Measurements from ENCODE around the gene UBAC2.
A peak's percentile ranks its signal among the peaks of the same experiment; 100 is the strongest.
"Not testable (repeated sequence)": the region's sequence is repeated elsewhere in the genome, so short reads cannot be mapped to it uniquely, and the experiment has no call there.

The UBAC2 gene

DNA sequence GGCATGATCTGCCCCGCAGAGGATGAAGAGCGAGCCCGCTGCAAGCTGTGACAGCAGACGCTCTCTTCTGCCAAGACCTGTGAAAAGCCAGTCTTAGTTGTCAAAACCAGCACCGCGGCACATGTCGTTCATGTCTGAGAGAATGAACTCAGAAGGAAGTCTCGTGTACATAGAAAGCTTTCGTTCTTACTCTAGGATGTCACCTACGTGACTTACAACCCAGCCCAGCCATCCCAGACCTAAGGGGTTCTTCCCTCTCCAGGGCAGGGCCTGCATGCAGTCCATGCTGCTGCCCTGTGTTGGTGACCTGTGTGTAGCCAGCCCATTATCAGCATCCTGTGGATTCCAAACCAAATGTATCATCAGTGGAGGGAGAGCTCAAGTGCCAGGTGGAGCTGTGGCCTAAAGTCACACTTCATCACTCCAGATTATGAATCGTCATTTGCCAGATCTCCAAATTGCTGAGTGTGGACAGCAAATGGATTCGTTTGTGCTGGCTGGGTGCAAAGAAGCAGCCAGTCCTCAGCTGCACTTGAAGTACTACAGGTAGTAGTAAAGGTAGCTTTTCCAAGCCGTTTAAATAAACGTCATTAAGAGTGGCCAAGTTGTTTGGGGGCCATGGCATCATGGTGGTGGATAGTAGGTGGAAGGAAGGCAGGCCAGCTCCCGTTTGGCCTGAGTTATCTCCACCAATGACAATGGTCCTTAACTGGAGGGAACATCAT, 180.4 kb downstream of the UBAC2 start:
- DNase-seq (ENCODE audit: low spot score), result peak; percentile 72

GRCh38 chr13:99381766-99382165, 181.1 kb downstream of the UBAC2 start:
- DNase-seq (ENCODE audit: low spot score), result no peak

DNA sequence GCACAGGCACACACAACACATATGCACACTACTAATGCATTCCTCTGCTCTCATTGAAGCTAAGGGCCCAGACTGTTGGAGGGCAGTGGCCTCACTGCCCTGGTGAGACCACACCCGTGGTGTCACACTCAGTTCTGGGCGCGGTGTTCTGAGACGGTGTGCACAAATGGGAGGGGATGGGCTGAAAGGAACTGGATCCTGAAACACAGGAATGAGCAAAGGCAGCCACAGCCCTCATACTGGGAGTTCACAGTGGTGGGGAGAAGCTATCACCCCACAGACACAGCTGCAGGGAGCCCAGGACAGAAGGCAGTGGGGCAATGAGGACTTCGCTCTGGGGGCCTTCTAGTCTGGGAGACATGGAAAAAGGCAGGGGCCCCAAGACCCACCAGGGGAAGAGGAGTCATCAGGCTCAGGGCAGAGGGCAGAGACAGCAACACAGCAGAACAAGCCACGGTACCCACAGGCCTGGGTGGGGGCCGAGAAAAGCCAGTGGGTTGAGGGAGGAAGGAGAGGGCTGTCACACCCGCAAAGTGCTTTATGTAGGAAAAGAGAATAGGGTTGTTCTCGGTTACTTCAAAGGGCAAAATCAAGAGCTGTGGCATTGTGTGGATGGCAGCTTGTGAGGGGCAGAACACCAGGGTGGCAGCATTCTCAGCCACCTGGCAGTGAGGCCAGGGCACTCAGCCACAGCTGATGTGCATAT, 181.9 kb downstream of the UBAC2 start:
- no peak for DNase-seq (ENCODE audit: low spot score)

- DNase-seq (ENCODE audit: low spot score), result no peak
Measured at GRCh38 chr13:99383511-99383921, 182.9 kb downstream of the UBAC2 start.

DNA sequence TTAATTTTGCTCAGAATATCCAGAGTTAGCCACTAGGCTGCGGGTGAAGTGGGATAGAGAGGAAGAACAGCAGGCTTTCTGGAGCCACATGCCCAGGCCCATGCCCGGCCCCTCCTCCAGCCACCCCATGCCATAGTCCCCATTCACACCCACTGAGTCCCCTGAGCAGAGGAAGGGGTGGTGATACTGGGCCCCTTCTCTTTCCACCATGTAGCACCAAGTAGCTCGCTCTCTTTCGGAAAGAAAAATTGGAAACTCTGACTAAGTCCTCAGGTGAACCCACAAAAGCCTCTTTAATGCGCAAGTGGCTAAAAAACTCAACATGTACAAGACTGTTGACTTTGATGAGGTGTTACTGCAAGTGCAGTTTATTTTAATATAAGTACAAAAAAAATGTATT, 183.3 kb downstream of the UBAC2 start:
- no peak for DNase-seq (ENCODE audit: low spot score)

DNA sequence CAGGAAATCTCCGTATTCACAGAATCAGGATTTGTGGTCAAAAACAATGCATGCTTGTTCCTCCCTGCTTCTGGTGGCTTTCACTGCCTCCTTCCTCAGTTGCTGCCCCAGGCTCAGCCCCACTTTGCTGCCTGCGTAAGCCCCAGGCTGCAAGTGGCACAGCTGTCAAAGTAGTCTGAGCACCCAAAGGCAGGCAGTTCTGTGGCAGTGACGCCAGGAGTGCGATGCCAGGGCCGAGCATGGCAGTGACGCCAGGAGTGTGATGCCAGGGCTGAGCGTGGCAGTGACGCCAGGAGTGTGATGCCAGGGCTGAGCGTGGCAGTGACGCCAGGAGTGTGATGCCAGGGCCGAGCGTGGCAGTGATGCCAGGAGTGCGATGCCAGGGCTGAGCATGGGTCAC, 183.8 kb downstream of the UBAC2 start:
- DNase-seq (ENCODE audit: low spot score), result no peak

DNA sequence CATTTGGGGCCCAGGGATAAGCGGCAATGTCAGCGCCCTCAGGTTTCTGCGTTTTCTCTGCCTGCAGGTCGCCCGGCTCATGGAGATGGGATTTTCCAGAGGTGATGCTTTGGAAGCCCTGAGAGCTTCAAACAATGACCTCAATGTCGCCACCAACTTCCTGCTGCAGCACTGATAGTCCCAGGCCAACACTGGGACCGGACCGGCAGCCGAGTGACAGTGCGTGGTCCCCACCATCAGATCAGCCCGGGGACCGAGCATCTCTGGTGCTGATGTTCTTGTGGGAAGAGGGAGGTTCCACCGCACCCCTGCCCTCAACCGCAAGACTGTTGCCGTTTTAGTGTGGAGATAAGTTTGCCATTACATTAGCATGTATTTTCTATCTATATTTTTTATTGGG, 184.5 kb downstream of the UBAC2 start:
- no peak for DNase-seq (ENCODE audit: low spot score)

- no peak for DNase-seq (ENCODE audit: low spot score)
Measured at GRCh38 chr13:99385940-99386339, 185.3 kb downstream of the UBAC2 start.

DNA sequence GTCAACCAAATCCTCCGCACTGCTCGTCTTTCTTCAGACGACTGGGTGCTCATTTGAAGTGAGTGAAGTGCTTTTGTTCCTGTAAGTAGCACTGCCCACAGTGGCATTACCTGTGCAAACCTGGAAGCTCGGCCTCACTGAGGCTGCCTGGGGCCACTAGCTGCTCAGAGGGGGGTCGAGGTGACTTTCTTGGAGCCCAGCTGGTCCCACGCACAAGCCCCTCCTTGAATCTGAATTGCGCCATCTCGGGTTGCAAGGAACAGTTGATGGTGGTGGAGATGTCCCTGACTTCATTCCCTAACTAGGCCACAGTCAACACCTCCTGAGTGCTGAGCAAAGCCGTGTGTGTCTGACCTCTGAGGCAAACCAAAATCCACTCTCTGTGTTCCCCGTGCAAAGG, 185.8 kb downstream of the UBAC2 start:
- DNase-seq (ENCODE audit: low spot score), result no peak

GRCh38 chr13:99386911-99387788, 186.5 kb downstream of the UBAC2 start:
- peak; percentile 33 for DNase-seq (ENCODE audit: low spot score)

DNA sequence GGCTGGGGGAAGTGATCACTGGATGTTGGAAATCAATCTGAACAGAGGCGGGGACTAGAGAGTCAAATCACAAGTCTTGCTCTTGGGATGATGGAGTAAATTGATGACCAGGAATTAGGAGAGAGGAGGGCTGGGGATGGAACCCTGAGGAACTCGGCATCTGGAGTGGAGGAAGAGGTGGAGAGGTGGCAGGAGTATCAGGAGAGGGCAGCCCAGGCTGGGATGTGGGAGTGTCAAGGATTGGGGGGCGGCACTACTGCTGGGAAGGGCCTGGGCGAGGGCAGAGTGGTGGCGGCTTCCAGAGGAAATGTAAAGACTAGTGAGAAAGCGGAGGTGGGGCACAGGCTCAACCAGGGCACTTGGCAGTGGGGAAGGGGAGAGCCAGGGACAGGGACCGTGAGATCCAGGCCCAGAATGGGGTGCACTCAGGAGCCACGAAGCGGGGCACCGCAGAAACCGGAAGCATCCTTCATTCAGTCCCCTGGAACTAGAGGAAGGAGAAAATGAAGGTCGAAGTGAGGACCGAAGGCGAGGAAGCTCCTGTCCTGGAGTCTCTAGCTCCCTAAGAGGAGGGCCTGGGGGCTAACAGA, 187.8 kb downstream of the UBAC2 start:
- DNase-seq (ENCODE audit: low spot score), result no peak

GRCh38 chr13:99389094-99389493, 188.4 kb downstream of the UBAC2 start:
- DNase-seq (ENCODE audit: low spot score), result not testable (repeated sequence)

DNA sequence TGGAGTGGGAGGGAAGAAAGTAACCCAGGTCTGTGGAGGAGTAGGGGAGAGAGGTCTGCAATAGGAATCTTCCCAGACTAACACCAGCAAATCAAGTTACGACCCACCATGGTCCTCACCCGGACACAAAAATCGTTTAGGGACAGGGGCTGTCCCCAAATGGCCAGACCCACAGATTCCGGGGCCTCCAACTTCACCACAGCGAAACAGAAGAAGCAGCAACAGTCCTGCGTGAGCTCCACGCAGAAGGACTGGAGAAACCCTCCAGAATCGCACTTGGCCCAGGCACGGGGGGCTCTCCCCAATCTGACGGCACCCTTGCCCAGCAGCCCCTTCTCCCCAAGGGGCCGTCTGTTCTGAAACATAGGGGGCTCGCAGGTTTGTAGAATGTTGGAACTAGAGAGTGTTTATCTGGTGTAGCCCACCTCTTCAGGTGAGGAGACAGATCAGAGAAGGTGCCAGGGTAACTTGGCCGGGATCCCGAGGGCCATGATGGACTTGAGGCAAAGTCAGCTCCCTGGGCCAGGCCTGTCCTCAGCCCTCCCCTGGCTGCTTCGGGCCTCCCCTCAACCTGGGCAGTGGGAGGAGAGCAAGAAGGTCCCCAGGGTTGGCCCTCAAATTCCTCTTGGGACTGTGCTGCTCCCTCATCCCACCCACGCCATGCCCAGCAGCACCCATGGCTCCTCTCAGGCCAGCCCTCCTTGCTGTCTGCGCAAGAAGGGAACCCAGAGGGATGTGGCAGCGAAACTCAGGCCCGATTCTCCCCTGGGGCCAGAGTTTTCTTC, 189.1 kb downstream of the UBAC2 start:
- DNase-seq (ENCODE audit: low spot score), result no peak

DNA sequence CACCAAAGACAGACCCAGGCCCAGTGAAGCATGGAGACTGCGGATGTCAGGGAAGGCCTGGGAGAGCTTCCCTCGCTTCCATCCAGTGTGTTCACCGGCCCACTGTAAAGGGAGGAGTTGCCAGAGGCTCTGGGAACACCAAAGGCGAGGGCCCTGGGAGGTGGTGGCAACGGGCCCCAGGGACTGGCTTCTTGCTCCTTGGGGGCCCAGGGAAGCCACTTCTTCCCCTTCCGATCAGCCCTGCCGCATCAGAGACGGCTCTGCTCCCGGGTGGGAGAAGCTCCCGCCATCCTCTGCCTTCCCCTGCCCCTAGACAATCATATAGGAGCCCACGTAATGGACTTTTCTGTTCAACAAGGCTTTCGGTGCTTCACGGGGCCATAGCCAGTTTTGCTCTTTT, 189.9 kb downstream of the UBAC2 start:
- no peak for DNase-seq (ENCODE audit: low spot score)

GRCh38 chr13:99391781-99392469, 191.3 kb downstream of the UBAC2 start:
- no peak for DNase-seq (ENCODE audit: low spot score)

DNA sequence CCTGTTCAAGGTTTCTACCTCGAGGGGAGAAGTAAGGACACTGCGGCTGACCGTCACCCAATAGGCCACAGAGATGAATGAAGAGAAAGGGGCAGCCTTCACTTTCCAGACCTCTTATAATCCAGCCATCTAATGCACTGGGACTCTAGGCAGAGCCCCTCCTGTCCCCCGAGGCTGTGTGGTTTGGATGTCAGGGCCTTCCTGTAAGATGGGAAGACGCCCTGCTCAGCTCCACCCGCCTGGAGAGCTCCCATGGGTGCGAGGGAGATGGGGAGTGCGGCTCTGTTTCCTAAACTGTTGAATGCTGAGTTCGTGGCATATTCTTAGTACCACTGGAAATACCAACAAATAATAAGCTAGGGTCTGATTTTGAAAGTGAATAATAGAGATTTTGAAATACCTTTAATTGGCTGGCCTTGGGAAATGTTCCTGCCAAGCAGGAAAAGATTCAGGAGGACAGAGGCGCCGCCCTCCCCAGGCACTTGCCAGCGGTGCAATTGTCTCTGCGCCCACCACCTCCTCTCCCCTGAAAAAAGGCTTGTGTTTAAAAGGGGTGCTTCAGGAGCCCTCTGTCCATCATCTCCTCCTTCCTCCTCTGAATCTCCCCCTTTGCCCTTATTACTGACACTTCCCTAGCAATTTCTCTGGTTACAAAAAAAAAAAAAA, 191.9 kb downstream of the UBAC2 start:
- DNase-seq (ENCODE audit: low spot score), result no peak

- not testable (repeated sequence) for DNase-seq (ENCODE audit: low spot score)
Measured at GRCh38 chr13:99393391-99393790, 192.7 kb downstream of the UBAC2 start.

DNA sequence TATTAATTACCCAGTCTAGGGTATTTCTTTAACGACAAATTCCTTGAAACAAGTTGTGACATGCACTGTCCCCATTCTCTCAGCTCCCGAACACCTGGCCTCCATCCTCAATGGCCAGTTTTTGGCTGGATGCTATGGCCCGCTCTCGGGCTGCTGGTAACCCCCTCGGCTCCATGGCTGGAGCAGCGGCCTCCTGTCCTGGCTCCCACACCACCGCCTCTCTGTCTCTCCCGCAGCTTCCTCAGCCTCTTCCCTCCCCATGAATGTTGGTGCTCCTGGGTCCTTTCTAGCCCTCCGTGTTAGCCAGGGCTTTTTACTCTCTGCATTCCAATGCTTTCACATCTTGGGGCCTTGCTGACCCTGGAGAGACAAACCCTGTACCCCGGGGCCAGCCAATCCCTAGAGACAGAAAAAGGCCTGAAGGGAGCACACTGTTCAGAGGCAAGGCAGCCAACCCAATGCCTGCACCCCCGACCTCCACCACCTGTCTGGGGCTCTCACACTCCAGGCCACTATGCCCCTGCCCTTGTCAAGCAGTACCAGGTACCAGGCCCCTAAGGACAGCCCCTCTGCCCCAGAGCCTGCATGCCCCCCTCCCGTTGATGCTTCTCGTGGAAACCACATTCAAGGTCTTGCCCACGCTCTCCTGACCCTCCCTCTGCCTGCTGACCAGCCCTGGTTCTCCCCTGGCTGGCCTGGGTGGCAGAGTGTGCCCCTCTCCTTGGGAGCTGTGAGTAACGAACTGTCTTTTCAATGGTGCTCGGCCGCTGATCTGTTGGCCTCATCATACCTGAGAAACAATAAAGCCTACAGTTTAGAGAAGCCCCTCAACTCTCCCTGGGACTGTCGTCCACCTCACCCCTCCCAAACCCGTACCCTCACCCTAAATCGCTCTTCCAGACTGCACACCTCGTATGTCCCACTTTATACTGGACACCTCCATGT, 193.4 kb downstream of the UBAC2 start:
- no peak for DNase-seq (ENCODE audit: low spot score)

- no peak for DNase-seq (ENCODE audit: low spot score)
Measured at GRCh38 chr13:99395436-99395835, 194.8 kb downstream of the UBAC2 start.
